ENCODE data around the gene ITPK1.

Gene ITPK1

GRCh38 chr14:92988786-92989755 is 126.7 kb downstream of the ITPK1 start:
- DNase-seq (ENCODE audit: low read depth), result no peak

GRCh38 chr14:92987713-92988510 is 127.8 kb downstream of the ITPK1 start:
- no peak for DNase-seq (ENCODE audit: low read depth)

- no peak for DNase-seq (ENCODE audit: low read depth)
Measured at GRCh38 chr14:92987148-92987570, 128.6 kb downstream of the ITPK1 start.

GRCh38 chr14:92986254-92987147 is 129.2 kb downstream of the ITPK1 start:
- no peak for DNase-seq (ENCODE audit: low read depth)

- no peak for DNase-seq (ENCODE audit: low read depth)
Measured at GRCh38 chr14:92985521-92985920, 130.2 kb downstream of the ITPK1 start.

GRCh38 chr14:92984896-92985295 is 130.8 kb downstream of the ITPK1 start:
- no peak for DNase-seq (ENCODE audit: low read depth)

GRCh38 chr14:92984082-92984788 is 131.5 kb downstream of the ITPK1 start:
- DNase-seq (ENCODE audit: low read depth), result no peak

- no peak for DNase-seq (ENCODE audit: low read depth)
Measured at GRCh38 chr14:92982956-92983355, 132.8 kb downstream of the ITPK1 start.

GRCh38 chr14:92981726-92982125 is 134.0 kb downstream of the ITPK1 start:
- no peak for DNase-seq (ENCODE audit: low read depth)

GRCh38 chr14:92980866-92981265 is 134.9 kb downstream of the ITPK1 start:
- no peak for DNase-seq (ENCODE audit: low read depth)

- DNase-seq (ENCODE audit: low read depth), result no peak
Measured at GRCh38 chr14:92978229-92979021, 137.3 kb downstream of the ITPK1 start.

- no peak for DNase-seq (ENCODE audit: low read depth)
Measured at GRCh38 chr14:92976268-92976667, 139.5 kb downstream of the ITPK1 start.

- DNase-seq (ENCODE audit: low read depth), result no peak
Measured at GRCh38 chr14:92974541-92975345, 141.0 kb downstream of the ITPK1 start.

GRCh38 chr14:92973798-92974372 is 141.8 kb downstream of the ITPK1 start:
- DNase-seq (ENCODE audit: low read depth), result no peak

- DNase-seq (ENCODE audit: low read depth), result peak; percentile 31
Measured at GRCh38 chr14:92973261-92973797, 142.4 kb downstream of the ITPK1 start.

GRCh38 chr14:92971601-92972180 is 144.0 kb downstream of the ITPK1 start:
- no peak for DNase-seq (ENCODE audit: low read depth)

GRCh38 chr14:92970271-92970670 is 145.5 kb downstream of the ITPK1 start:
- DNase-seq (ENCODE audit: low read depth), result no peak

- no peak for DNase-seq (ENCODE audit: low read depth)
Measured at GRCh38 chr14:92969871-92970270, 145.9 kb downstream of the ITPK1 start.

Data from activated T-cell treated with anti-CD3 and anti-CD28 coated beads for 48 hours (primary cell).